Left ventricle myocardium inferior (tissue), 1 donor: Measurements from ENCODE around the gene CRYGD. TPM values are rescaled to one million over a fixed set of nuclear protein-coding genes. Genes with fewer than 3 reads are reported as not detected.

ENCODE experiments used
- DNase-seq: peaks from one replicate; pipeline ENCODE4 v3.0.0-alpha.2; 2020
- H3K27ac ChIP-seq: fragments of 200-600 bp; replicated peaks from 2 replicates; pipeline ENCODE4 v1.8.0; 2021
- H3K27me3 ChIP-seq: fragments of 200-600 bp; 2 replicates; pipeline ENCODE4 v1.8.0; 2021; ENCODE audit warnings: low read depth
- H3K36me3 ChIP-seq: fragments of 200-600 bp; 2 replicates; pipeline ENCODE4 v1.8.0; 2021
- H3K4me1 ChIP-seq: fragments of 200-600 bp; 2 replicates; pipeline ENCODE4 v1.8.0; 2021
- H3K4me3 ChIP-seq: fragments of 200-600 bp; 2 replicates; pipeline ENCODE4 v1.8.0; 2021; ENCODE audit warnings: mild to moderate bottlenecking, moderate library complexity
- H3K9me3 ChIP-seq: fragments of 200-600 bp; replicated peaks from 2 replicates; pipeline ENCODE4 v1.8.0; 2021
- intact Hi-C: fragments of 100-400 bp; cut with micrococcal nuclease; formaldehyde crosslinking; loops from one replicate; pipeline ENCODE4 v1.11.0; 2022
- total RNA-seq: library from RNA; stranded (reverse); fragmentation: NEBNext Ultra II Directional; extraction: Animal tissue kit (Norgen Biotek cat#: 25700); gene quantifications from one replicate; pipeline ENCODE4 v1.2.1, GENCODE V29; 2021
- TF ChIP-seq, protein P1 (sequence below): fragments of 200-600 bp; IDR thresholded peaks from 2 replicates; pipeline ENCODE4 v1.8.0; 2021; ENCODE audit warnings: antibody characterized with exemption, mild to moderate bottlenecking, borderline replicate concordance
- donor health status: DM: no; HTN: yes; CAD: no; lungs with severe emphysema.

The CRYGD gene
- total RNA-seq, 1 donor from 2014 or later = not detected

DNA sequence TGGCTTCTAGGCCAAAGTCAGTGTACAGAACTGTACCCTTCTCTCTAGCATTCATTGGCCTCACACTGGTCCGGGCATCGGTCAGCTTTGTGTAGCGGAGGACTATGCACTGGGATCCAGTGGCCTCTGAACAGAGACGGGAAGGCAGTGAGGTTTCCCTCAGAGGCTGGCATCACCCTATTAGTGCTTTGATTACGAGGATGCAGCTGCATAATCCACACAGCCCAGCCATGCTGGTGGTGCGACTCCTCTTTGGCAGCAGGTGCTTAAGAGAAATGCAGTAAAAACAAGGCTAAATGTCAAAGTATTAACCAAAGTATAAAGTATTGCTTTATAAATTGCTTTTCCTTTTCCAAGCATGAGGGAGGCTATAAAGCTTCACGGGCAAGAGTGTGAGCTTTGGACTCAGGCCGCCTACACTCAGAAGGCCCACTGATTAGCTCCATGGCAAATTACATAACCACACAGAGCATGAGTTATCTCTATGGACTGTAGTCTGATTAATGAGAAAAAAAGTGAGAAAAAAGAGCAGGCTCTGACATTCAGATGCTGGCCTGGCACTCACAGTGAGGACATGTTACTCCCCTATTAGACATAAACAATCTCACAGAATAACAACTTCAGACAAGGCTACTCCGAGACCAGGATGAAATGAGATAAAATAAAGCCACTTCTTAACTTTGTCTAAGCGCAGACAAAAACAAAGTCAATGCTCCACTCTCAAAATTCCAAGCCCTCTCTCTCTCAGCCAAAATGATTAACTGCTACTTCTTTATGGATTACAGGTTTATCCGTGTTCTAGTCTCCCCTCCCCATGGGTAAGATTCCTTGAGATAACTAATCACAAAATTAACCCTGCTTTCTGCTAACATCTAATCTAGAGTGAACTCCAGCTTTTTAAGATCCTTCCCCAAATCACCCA lies 11.7 kb upstream of the CRYGD start:
- DNase-seq = no peak
- no peak overlapping the region for H3K27ac ChIP-seq
- intact Hi-C loops = no loop called here
- TF ChIP-seq, protein P1, sequence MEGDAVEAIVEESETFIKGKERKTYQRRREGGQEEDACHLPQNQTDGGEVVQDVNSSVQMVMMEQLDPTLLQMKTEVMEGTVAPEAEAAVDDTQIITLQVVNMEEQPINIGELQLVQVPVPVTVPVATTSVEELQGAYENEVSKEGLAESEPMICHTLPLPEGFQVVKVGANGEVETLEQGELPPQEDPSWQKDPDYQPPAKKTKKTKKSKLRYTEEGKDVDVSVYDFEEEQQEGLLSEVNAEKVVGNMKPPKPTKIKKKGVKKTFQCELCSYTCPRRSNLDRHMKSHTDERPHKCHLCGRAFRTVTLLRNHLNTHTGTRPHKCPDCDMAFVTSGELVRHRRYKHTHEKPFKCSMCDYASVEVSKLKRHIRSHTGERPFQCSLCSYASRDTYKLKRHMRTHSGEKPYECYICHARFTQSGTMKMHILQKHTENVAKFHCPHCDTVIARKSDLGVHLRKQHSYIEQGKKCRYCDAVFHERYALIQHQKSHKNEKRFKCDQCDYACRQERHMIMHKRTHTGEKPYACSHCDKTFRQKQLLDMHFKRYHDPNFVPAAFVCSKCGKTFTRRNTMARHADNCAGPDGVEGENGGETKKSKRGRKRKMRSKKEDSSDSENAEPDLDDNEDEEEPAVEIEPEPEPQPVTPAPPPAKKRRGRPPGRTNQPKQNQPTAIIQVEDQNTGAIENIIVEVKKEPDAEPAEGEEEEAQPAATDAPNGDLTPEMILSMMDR = no peak
- no peaks in the 10 kb centered on the region for H3K36me3 ChIP-seq
- H3K9me3 ChIP-seq = peaks cover 5% of the 10 kb centered on the region
- no peaks in the 10 kb centered on the region for H3K4me1 ChIP-seq
- no peak overlapping the region for H3K4me3 ChIP-seq
- H3K27me3 ChIP-seq = no peaks in the 10 kb centered on the region

DNA sequence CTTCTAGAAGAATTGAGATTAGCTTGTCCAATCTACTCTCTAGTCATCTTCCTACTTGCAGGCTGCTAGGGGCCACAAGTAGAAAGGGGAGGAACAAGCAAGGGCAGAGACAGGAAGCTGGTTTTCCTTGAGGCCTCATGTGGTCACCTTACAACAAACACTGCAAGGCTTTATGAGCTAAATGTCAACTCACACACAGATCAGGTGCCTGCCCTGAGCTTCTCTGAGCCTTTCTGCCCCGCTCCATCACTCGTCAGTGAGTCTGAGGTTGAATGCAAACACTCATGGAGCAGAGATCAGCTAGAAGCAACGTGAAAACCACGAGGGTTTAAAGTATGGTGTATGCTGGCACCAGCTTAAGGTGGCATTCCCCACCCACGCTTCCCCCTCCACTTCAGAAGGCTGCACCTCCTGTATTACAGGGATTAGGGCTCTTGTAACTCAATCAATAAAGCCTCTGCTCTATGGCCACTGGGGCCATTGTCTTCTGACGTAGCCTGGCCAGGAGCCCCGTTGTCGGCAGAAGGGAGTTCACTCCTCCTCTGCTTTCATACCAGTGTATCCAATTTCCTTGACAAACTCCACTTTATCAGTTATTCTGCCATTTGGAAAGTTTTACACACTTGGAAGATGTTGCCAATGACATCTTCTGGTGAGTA lies 10.7 kb upstream of the CRYGD start:
- no peaks in the 10 kb centered on the region for H3K4me1 ChIP-seq
- H3K27me3 ChIP-seq = no peaks in the 10 kb centered on the region
- no peak overlapping the region for H3K4me3 ChIP-seq
- no peak for DNase-seq
- H3K36me3 ChIP-seq = no peaks in the 10 kb centered on the region
- intact Hi-C loops = no loop called here
- peaks cover 5% of the 10 kb centered on the region for H3K9me3 ChIP-seq
- TF ChIP-seq, protein P1 = no peak
- no peak overlapping the region for H3K27ac ChIP-seq

DNA sequence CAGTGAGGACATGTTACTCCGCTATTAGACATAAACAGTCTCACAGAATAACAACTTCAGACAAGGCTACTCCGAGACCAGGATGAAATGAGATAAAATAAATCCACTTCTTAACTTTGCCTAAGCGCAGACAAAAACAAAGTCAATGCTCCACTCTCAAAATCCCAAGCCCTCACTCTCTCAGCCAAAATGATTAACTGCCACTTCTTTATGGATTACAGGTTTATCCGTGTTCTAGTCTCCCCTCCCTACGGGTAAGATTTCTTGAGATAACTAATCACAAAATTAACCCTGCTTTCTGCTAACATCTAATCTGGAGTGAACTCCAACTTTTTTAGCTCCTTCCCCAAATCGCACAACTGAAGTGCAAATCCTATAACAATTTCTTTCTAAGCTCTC lies 6.4 kb upstream of the CRYGD start:
- no peak for DNase-seq
- intact Hi-C loops = no loop called here
- H3K9me3 ChIP-seq = no peaks in the 10 kb centered on the region
- peaks cover 14% of the 10 kb centered on the region for H3K27me3 ChIP-seq
- no peak overlapping the region for H3K27ac ChIP-seq
- no peaks in the 10 kb centered on the region for H3K4me1 ChIP-seq
- H3K36me3 ChIP-seq = no peaks in the 10 kb centered on the region
- TF ChIP-seq, protein P1 = no peak
- no peak overlapping the region for H3K4me3 ChIP-seq

DNA sequence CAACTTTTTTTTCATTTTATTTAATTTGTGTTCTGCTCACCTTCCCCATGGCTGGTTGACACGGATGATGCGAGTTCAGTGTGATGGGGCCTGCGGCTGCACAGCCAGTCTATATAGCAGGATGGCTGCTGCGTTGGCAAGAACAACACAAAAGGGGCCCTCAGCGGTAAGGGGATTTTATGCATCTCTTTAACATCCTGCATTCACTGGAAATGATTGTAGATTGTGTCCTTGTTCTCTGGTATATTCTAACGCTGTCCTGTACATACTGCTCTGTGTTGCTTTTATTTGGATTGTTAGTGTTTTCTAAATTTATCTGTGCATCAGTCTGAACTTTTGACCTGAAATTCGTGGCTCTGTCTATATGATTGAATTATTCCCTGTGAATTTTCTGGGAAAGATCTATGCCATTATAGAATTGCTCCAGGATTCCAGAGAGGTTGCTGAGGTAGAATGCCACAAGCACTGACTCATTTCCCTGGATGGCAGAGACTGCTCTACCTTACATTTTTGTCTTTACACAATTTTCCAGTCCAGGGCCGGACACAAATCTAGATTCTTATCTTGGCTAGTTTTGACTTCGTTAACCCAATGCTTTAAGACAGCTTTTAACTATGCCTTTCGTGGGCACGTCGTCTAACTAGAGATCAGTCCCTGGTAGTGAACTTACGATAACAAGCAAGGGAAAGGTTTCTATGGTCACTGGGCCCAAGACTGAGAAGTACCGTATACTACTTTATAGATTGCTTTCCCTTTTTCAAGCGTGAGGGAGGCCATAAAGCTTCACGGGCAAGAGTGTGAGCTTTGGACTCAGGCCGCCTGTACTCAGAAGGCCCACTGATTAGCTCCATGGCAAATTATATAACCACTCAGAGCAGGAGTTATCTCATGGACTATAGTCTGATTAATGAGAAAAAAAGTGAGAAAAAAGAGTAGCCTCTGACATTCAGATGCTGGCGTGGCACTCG lies 5.7 kb upstream of the CRYGD start, which contains the start of gene CRYGC:
Gene CRYGC (minus strand): TSS at position 85 of the 968 bp plus-strand sequence. CDS start 36 bp downstream, at position 49.
- TF ChIP-seq, protein P1 = no peak
- H3K27me3 ChIP-seq = peaks cover 21% of the 10 kb centered on the region
- no peak for DNase-seq
- H3K4me3 ChIP-seq = no peak within 1 kb of the TSS
- H3K27ac ChIP-seq = no peak within 1 kb of the TSS
- intact Hi-C loops = no loop called here
- H3K4me1 ChIP-seq = no peaks in the 10 kb centered on the region
- no peaks in the 10 kb centered on the region for H3K36me3 ChIP-seq
- H3K9me3 ChIP-seq = no peaks in the 10 kb centered on the region

DNA sequence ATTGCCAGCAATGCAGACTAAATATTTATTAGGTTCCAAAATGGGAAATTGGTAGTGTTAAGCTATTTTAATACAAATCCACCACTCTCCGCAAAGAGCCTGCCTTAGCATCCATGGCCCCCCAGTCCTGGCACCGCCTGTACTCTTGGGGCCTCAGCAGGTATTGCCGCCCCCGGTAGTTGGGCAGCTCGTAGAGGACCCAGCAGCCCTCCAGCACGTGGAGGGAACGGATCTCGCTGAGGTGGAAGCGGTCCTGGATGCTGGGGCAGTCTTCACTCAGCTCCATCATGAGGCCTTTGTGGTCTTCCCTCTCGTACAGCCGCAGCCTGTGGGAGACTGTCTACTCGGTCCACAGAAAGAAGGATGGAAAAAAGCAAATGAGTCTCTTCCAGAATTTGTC lies 3.8 kb upstream of the CRYGD start:
- H3K4me1 ChIP-seq = peaks cover 7% of the 10 kb centered on the region
- no peak overlapping the region for H3K27ac ChIP-seq
- H3K4me3 ChIP-seq = no peak overlapping the region
- TF ChIP-seq, protein P1 = no peak
- H3K36me3 ChIP-seq = no peaks in the 10 kb centered on the region
- no peak for DNase-seq
- no peaks in the 10 kb centered on the region for H3K9me3 ChIP-seq
- H3K27me3 ChIP-seq = peaks cover 38% of the 10 kb centered on the region
- intact Hi-C loops = no loop called here
